Mucosa of descending colon (tissue), 3 donors: ENCODE results near the gene TELO2. TPM values are rescaled to one million over a fixed set of nuclear protein-coding genes. Genes with fewer than 3 reads are reported as not detected.

ENCODE experiments used
- ATAC-seq: fragments of 200-7000 bp; cut with Tn5 transposase; one replicate; pipeline ENCODE4 v1.9.1; 2020; ENCODE audit warnings: mild to moderate bottlenecking, moderate library complexity
- DNase-seq, 3 donors: peaks; one replicate each; pipeline ENCODE4 v3.0.0-alpha.2; 2020
- H3K36me3 ChIP-seq: fragments of 200-600 bp; one replicate; pipeline ENCODE4 v1.8.0; 2021; ENCODE audit warnings: low read depth, mild to moderate bottlenecking
- H3K4me1 ChIP-seq: fragments of 200-600 bp; one replicate; pipeline ENCODE4 v1.8.0; 2021; ENCODE audit warnings: low read depth, mild to moderate bottlenecking
- H3K4me3 ChIP-seq: fragments of 200-600 bp; one replicate; pipeline ENCODE4 v1.8.0; 2021; ENCODE audit warnings: mild to moderate bottlenecking
- H3K9me3 ChIP-seq: fragments of 200-600 bp; one replicate; pipeline ENCODE4 v1.8.0; 2021; ENCODE audit warnings: mild to moderate bottlenecking
- CTCF ChIP-seq: fragments of 200-600 bp; IDR thresholded peaks from one replicate; pipeline ENCODE4 v1.8.0; 2022; ENCODE audit warnings: antibody characterized with exemption, mild to moderate bottlenecking
- intact Hi-C, 2 donors: fragments of 100-400 bp; cut with DNase I in 1 of 2; cut with micrococcal nuclease in 1 of 2; formaldehyde crosslinking; loops; one replicate each; pipeline versions ENCODE4 v1.11.0 to v1.11.1; 2022; cut with DNase I, micrococcal nuclease
- total RNA-seq, 3 donors: library from RNA; stranded (reverse); fragmentation: NEBNext Ultra II Directional in 2 of 3; extraction: Animal tissue kit (Norgen Biotek cat#: 25700) in 2 of 3; gene quantifications; one replicate each; pipeline versions ENCODE4 v1.2.1 to v1.2.4, GENCODE V29; 2021 to 2023
- donor health status: DM: no; HTN: no; CAD: no; lungs with moderate emphysema.
- donor health status: DM: no; HTN: no; CAD: no.
- donor health status: DM: no; HTN: yes; CAD: no.

The TELO2 gene
- total RNA-seq, 3 donors from 2014 or later, result 32.2 to 41.6 (median 37.8) TPM

DNA sequence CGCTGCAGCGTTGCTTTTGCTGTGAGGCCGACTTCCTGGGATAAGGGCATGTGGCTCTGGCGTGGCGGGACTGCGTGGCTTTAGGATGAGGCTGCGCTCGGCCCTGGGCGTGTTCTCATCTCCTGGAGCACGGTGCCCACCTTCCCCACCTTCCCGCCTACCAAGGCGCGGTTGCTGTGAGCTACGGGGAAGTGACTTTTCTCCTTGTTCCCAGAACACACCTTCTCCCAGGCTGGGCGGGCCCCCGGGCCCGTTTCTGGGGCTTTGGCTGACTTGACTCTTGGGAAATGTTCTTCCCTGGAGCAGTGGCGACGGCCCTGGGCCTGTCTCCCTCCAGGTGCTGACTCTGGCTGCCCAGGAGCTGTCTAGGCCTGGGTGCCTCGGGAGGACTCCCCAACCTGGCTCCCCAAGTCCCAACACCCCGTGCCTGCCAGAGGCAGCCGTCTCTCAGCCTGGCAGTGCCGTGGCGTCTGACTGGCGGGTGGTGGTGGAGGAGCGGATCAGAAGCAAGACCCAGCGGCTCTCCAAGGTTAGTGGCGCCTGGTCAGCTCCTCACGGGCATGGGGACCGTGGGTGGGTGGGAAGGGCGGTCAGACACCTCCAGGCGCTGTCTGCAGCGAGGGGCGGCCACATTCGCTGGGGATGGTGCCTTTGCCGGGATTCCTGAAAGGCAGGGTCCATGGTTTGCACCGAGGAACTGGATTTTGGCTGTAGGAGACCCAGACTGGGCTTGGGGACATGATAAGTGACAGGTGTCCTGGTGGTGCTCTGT is 12.1 kb downstream of the TELO2 start:
- ATAC-seq, result no peak
- intact Hi-C loops, result no loop called here
- no peaks in the 10 kb centered on the region for H3K36me3 ChIP-seq

DNA sequence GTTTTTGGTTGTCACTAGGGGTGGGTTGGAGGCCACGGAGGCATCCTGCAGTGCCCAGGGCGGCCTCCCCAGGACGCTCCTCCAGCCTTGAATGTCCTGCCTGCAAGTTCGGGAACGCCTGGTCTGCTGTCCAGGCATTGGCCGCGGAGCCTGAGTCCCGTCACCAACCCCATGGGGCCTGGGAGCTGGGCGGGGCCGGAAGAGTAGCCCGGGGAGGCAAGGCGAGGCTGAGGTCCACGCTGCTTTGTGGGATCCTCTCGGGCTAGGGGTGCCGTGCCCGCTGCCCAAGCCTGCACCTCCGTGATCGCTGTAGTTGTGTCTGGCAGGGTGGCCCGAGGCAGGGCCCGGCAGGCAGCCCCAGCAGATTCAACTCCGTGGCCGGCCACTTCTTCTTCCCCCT is 12.8 kb downstream of the TELO2 start:
- ATAC-seq (no peak), DNase-seq (no peak)
- Histone ChIP-seq H3K4me1 (no peaks in the 10 kb centered on the region), H3K9me3 (no peaks in the 10 kb centered on the region), H3K4me3 (no peak overlapping the region), H3K36me3 (no peaks in the 10 kb centered on the region)
- intact Hi-C loops, result no loop called here
- TF ChIP-seq CTCF, result no peak

More for the DNA sequence above, 12.1 kb downstream of the TELO2 start:
- H3K9me3 ChIP-seq, result no peaks in the 10 kb centered on the region
- no peaks in the 10 kb centered on the region for H3K4me1 ChIP-seq
- no peak for TF ChIP-seq CTCF
- peak in 1 of 3 donors; percentile 26 for DNase-seq
- H3K4me3 ChIP-seq, result no peak overlapping the region

- Histone ChIP-seq H3K36me3 (no peaks in the 10 kb centered on the region), H3K9me3 (no peaks in the 10 kb centered on the region), H3K4me1 (no peaks in the 10 kb centered on the region), H3K4me3 (no peak overlapping the region)
- intact Hi-C loops, result no loop called here
- DNase-seq (no peak), ATAC-seq (no peak)
- TF ChIP-seq CTCF, result no peak
Measured at GRCh38 chr16:1506494-1507213, 13.5 kb downstream of the TELO2 start.

DNA sequence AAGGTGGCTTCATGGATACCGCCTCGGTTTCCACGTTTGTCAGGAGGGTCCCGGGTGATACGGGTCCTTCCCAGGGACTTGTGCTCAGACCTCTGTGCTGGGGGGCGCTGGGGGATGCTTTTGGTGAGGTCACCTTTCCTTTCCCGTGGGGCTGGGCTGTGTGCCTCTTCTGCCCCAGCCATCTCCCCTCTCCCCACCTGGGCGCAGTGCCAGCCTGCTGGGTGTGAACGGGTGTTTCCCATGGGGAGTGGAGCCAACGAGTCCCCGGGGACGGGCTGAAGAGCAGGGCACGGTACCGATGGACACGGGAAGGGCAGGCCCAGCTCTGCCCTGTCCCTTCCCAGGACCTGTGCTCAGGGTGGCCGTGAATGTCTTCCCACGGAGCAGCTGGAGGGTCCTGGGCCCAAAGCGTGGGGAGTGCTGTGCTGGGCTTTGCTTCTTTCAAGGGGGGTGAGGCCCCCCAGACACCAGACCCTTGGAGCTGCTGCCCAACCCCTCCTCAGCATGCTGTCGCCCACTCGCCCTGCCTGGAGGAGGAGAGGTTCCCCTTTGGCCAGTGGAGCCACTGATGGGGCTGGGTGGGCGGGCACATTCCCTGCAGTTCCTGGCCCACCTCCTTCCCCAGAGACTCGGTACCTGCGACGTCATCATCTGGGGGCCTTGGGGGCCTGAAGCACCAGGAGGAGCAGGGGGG is 15.5 kb downstream of the TELO2 start:
- Histone ChIP-seq H3K4me1 (no peaks in the 10 kb centered on the region), H3K4me3 (no peak overlapping the region), H3K36me3 (no peaks in the 10 kb centered on the region), H3K9me3 (no peaks in the 10 kb centered on the region)
- intact Hi-C loops, result no loop called here
- ATAC-seq, result no peak
- DNase-seq, result no peak
- no peak for TF ChIP-seq CTCF

DNA sequence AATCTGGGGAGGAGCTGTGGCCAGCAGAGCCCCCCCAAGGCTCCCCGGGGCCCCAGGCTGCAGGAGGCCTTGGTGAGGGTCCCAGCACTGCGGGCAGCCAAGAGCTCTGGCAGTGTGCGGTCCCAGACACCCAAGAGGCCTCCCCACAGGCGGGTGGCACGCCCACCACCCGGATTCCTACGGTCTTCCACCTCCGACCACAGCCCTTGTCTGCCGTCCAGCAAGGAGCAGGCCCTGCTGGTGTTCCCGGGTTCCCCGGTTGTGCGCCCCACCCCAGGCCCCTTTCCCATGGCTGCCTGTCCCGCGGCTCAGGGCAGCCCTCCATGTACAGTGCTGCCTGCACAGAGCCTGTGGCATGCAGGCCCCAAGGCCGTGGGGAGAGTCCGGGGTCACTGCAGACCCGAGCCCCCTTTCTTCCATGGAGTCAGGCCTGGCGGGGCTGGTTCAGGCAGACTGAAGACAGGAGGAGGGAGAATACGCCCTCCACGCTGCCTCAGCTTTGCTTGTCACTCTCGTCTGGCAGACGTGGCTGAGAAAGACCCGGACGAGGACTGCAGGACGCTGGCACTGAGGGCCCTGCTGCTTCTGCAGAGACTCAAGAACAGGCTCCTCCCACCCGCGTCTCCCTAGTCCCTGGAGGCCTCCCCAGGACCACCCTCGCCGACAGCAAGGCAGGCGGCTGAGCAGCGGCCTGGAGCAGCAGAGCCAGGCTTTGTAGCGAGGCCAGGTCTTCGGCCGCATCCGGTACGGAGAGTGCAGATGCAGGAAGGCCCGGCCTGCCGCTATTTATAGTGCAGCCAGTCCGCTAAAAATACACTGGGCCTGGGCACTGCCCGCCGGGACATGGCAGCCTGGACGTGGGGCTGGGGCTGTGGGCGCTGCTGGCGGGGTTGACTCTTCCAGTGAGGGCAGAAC is 16.4 kb downstream of the TELO2 start:
- DNase-seq (no peak), ATAC-seq (no peak)
- peaks cover 5% of the 10 kb centered on the region for H3K9me3 ChIP-seq
- no peak overlapping the region for H3K4me3 ChIP-seq
- TF ChIP-seq CTCF, result no peak
- no peaks in the 10 kb centered on the region for H3K4me1 ChIP-seq
- intact Hi-C loops, result no loop called here
- no peaks in the 10 kb centered on the region for H3K36me3 ChIP-seq
